NT2/D1 (cell line): Measurements from ENCODE around the gene ALLC.
"Not testable (repeated sequence)": the region's sequence is repeated elsewhere in the genome, so short reads cannot be mapped to it uniquely, and the experiment has no call there.

ENCODE experiments used
- DNase-seq: peaks from one replicate; pipeline ENCODE4 v3.0.0-alpha.2; 2011; ENCODE audit warnings: low read depth, low spot score
- H3K27me3 ChIP-seq: 2 replicates; pipeline ENCODE4 v1.6.0; 2011; ENCODE audit warnings: mild to moderate bottlenecking; ENCODE audit not compliant: insufficient read length, insufficient read depth
- H3K36me3 ChIP-seq: 2 replicates; pipeline ENCODE4 v1.6.1; 2011; ENCODE audit warnings: mild to moderate bottlenecking, low read length, mixed read lengths; ENCODE audit not compliant: insufficient read depth, insufficient read length
- H3K4me1 ChIP-seq: 2 replicates; pipeline ENCODE4 v1.5.1; 2011; ENCODE audit not compliant: insufficient read depth, insufficient read length
- H3K4me3 ChIP-seq: 2 replicates; pipeline ENCODE4 v1.5.1; 2011; ENCODE audit warnings: low read depth; ENCODE audit not compliant: insufficient read length
- H3K9ac ChIP-seq: 2 replicates; pipeline ENCODE4 v1.6.0; 2011; ENCODE audit warnings: low read depth; ENCODE audit not compliant: insufficient read length
- H3K9me3 ChIP-seq: 2 replicates; pipeline ENCODE4 v1.5.1; 2011; ENCODE audit warnings: mild to moderate bottlenecking, low read length; ENCODE audit not compliant: insufficient read depth
- SUZ12 ChIP-seq: IDR thresholded peaks from 2 replicates; pipeline ENCODE4 v1.6.1; 2011; ENCODE audit not compliant: insufficient read length, insufficient read depth; ENCODE audit errors: extremely low read depth
- YY1 ChIP-seq: IDR thresholded peaks from 2 replicates; pipeline ENCODE4 v1.6.1; 2011; ENCODE audit not compliant: insufficient read length, insufficient read depth
- ZNF274 ChIP-seq: IDR thresholded peaks from 2 replicates; pipeline ENCODE4 v1.6.1; 2011; ENCODE audit warnings: mild to moderate bottlenecking, low read depth, low read length

ALLC gene

GRCh38 chr2:3656762-3657721 lies 958 bp upstream of the ALLC start:
- no peak for DNase-seq
- peaks cover 21% of the 10 kb centered on the region for H3K4me1 ChIP-seq

GRCh38 chr2:3659447-3660432 lies 1.7 kb downstream of the ALLC start:
- H3K27me3 ChIP-seq, result no peaks in the 10 kb centered on the region
- no peak overlapping the region for H3K4me3 ChIP-seq
- peak; percentile 30 for DNase-seq
- TF ChIP-seq SUZ12 (no peak), ZNF274 (no peak), YY1 (no peak)
- no peaks in the 10 kb centered on the region for H3K36me3 ChIP-seq
- peaks cover 21% of the 10 kb centered on the region for H3K4me1 ChIP-seq
- H3K9me3 ChIP-seq, result no peaks in the 10 kb centered on the region
- no peak overlapping the region for H3K9ac ChIP-seq

More at GRCh38 chr2:3656762-3657721, 958 bp upstream of the ALLC start:
- Histone ChIP-seq H3K36me3 (no peaks in the 10 kb centered on the region), H3K4me3 (no peak overlapping the region), H3K27me3 (no peaks in the 10 kb centered on the region), H3K9me3 (no peaks in the 10 kb centered on the region), H3K9ac (peak overlapping the region; percentile 32)
- no peak for TF ChIP-seq ZNF274
- TF ChIP-seq YY1, result no peak
- TF ChIP-seq SUZ12, result no peak

- not testable (repeated sequence) for H3K4me3 ChIP-seq, H3K36me3 ChIP-seq, H3K27me3 ChIP-seq, H3K9ac ChIP-seq, H3K9me3 ChIP-seq, DNase-seq
- H3K4me1 ChIP-seq, result peaks cover 21% of the 10 kb centered on the region
Measured at GRCh38 chr2:3660640-3661039, 2.6 kb downstream of the ALLC start.

GRCh38 chr2:3661149-3661660 lies 3.2 kb downstream of the ALLC start:
- Histone ChIP-seq H3K9me3 (no peaks in the 10 kb centered on the region), H3K36me3 (no peaks in the 10 kb centered on the region), H3K4me1 (peaks cover 21% of the 10 kb centered on the region), H3K4me3 (no peak overlapping the region), H3K27me3 (no peaks in the 10 kb centered on the region), H3K9ac (no peak overlapping the region)
- TF ChIP-seq SUZ12, result no peak
- TF ChIP-seq ZNF274, result no peak
- TF ChIP-seq YY1, result no peak
- no peak for DNase-seq

- no peak overlapping the region for H3K4me3 ChIP-seq
- peak; percentile 65 for DNase-seq
- no peak overlapping the region for H3K9ac ChIP-seq
- no peaks in the 10 kb centered on the region for H3K9me3 ChIP-seq
- TF ChIP-seq SUZ12, result no peak
- TF ChIP-seq YY1, result no peak
- TF ChIP-seq ZNF274, result no peak
- H3K4me1 ChIP-seq, result peaks cover 15% of the 10 kb centered on the region
- H3K27me3 ChIP-seq, result no peaks in the 10 kb centered on the region
- no peaks in the 10 kb centered on the region for H3K36me3 ChIP-seq
Measured at GRCh38 chr2:3662239-3662638, 4.2 kb downstream of the ALLC start.

GRCh38 chr2:3664118-3664517 lies 6.1 kb downstream of the ALLC start:
- TF ChIP-seq SUZ12 (no peak), ZNF274 (no peak), YY1 (no peak)
- no peaks in the 10 kb centered on the region for H3K36me3 ChIP-seq
- no peaks in the 10 kb centered on the region for H3K27me3 ChIP-seq
- H3K9ac ChIP-seq, result no peak overlapping the region
- no peak for DNase-seq
- no peaks in the 10 kb centered on the region for H3K9me3 ChIP-seq
- H3K4me3 ChIP-seq, result no peak overlapping the region
- peaks cover 7% of the 10 kb centered on the region for H3K4me1 ChIP-seq

GRCh38 chr2:3664925-3665324 lies 6.9 kb downstream of the ALLC start:
- no peak overlapping the region for H3K9ac ChIP-seq
- H3K4me3 ChIP-seq, result no peak overlapping the region
- H3K4me1 ChIP-seq, result no peaks in the 10 kb centered on the region
- no peaks in the 10 kb centered on the region for H3K27me3 ChIP-seq
- TF ChIP-seq ZNF274 (no peak), YY1 (no peak)
- H3K9me3 ChIP-seq, result no peaks in the 10 kb centered on the region
- no peaks in the 10 kb centered on the region for H3K36me3 ChIP-seq
- DNase-seq, result no peak
